IMR-90 (cell line): ENCODE measurements around the gene STX8. TPM values are rescaled to one million over a fixed set of nuclear protein-coding genes. Genes with fewer than 3 reads are reported as not detected.

Experiments
- ATAC-seq: fragments of 200-7000 bp; cut with Tn5 transposase; 2 replicates; pipeline ENCODE4 v1.9.1; 2020; ENCODE audit warnings: low read depth, mild to moderate bottlenecking, moderate library complexity
- BruUV-seq: library from RNA; stranded (reverse); fragments of 400-500 nt; replicated peaks from 2 replicates; lab custom pipeline; 2021; lab: Mats Ljungman, UMichigan
- CTCF ChIA-PET: fragments of 300-600 bp; formaldehyde crosslinking; extraction: SDS; loops from one replicate; lab custom pipeline; 2021; ENCODE audit warnings: antibody characterized with exemption; lab: Yijun Ruan, JAX
- POLR2A ChIA-PET: fragments of 300-600 bp; sonication (Branson Sonifier 250); formaldehyde crosslinking; loops from one replicate; lab custom pipeline; 2022; ENCODE audit warnings: antibody characterized with exemption; ENCODE audit not compliant: unreplicated experiment; lab: Charles Lee
- DNase-seq: peaks from one replicate; pipeline ENCODE4 v3.0.0; 2013
- H2AFZ ChIP-seq: replicated peaks from 2 replicates; pipeline ENCODE3; 2013; ENCODE audit warnings: low read length, mild to moderate bottlenecking; ENCODE audit not compliant: poor library complexity
- H2AK5ac ChIP-seq: 2 replicates; pipeline ENCODE4 v1.6.1; 2013; ENCODE audit warnings: low read depth, low read length, inconsistent platforms
- H2AK9ac ChIP-seq: replicated peaks from 2 replicates; pipeline ENCODE3; 2013; ENCODE audit warnings: mild to moderate bottlenecking, low read depth, low read length, moderate library complexity; ENCODE audit not compliant: poor library complexity
- H2BK120ac ChIP-seq: 2 replicates; pipeline ENCODE4 v1.6.1; 2013; ENCODE audit warnings: low read depth, low read length, inconsistent platforms
- H2BK15ac ChIP-seq: 3 replicates; pipeline ENCODE4 v1.6.1; 2013; ENCODE audit warnings: low read depth, low read length, inconsistent platforms
- H2BK20ac ChIP-seq: 2 replicates; pipeline ENCODE4 v1.6.1; 2013; ENCODE audit warnings: low read depth, mild to moderate bottlenecking, inconsistent platforms, low read length, moderate library complexity
- H2BK5ac ChIP-seq: 2 replicates; pipeline ENCODE4 v1.6.1; 2013; ENCODE audit warnings: mild to moderate bottlenecking, low read depth, low read length, inconsistent platforms; ENCODE audit not compliant: poor library complexity, severe bottlenecking
- H3K14ac ChIP-seq: replicated peaks from 2 replicates; pipeline ENCODE4 v1.6.1; 2013; ENCODE audit warnings: low read depth, low read length, inconsistent platforms
- H3K18ac ChIP-seq: 2 replicates; pipeline ENCODE4 v1.6.1; 2013; ENCODE audit warnings: low read depth, low read length, control low read depth
- H3K23ac ChIP-seq: 2 replicates; pipeline ENCODE4 v1.6.1; 2013; ENCODE audit warnings: low read depth, low read length, inconsistent platforms
- H3K27ac ChIP-seq: 2 replicates; pipeline ENCODE4 v1.5.1; 2013; ENCODE audit warnings: mild to moderate bottlenecking, control low read depth, low read length; ENCODE audit not compliant: insufficient read depth
- H3K27me3 ChIP-seq: 2 replicates; pipeline ENCODE4 v1.6.1; 2013; ENCODE audit warnings: low read length; ENCODE audit not compliant: control insufficient read depth, insufficient read depth
- H3K36me3 ChIP-seq: 2 replicates; pipeline ENCODE4 v1.6.1; 2013; ENCODE audit warnings: low read length, mixed read lengths; ENCODE audit not compliant: control insufficient read depth, insufficient read depth
- H3K4ac ChIP-seq: 2 replicates; pipeline ENCODE4 v1.6.1; 2013; ENCODE audit warnings: low read depth, low read length, inconsistent platforms
- H3K4me1 ChIP-seq: 2 replicates; pipeline ENCODE4 v1.6.1; 2013; ENCODE audit warnings: low read length, mixed read lengths; ENCODE audit not compliant: control insufficient read depth, insufficient read depth
- H3K4me2 ChIP-seq: 2 replicates; pipeline ENCODE4 v1.6.1; 2013; ENCODE audit warnings: low read depth, mild to moderate bottlenecking, control low read depth, low read length, moderate library complexity
- H3K4me3 ChIP-seq: 2 replicates; pipeline ENCODE4 v1.5.1; 2013; ENCODE audit warnings: low read depth, mild to moderate bottlenecking, control low read depth, low read length, moderate library complexity; ENCODE audit not compliant: insufficient read depth
- H3K56ac ChIP-seq: 2 replicates; pipeline ENCODE4 v1.6.1; 2013; ENCODE audit warnings: low read length, inconsistent platforms; ENCODE audit not compliant: insufficient read depth; ENCODE audit errors: extremely low read depth
- H3K79me1 ChIP-seq, 2 experiments: 2 replicates each; pipeline ENCODE4 v1.6.1; 2013; ENCODE audit warnings: low read length in 2 of 2, inconsistent platforms in 1 of 2, low read depth in 1 of 2
- H3K9ac ChIP-seq: 2 replicates; pipeline ENCODE4 v1.6.1; 2013; ENCODE audit warnings: low read depth, low read length, control low read depth
- H3K9me1 ChIP-seq: 2 replicates; pipeline ENCODE4 v1.6.1; 2013; ENCODE audit warnings: low read length, inconsistent platforms; ENCODE audit not compliant: insufficient read depth
- H3K9me3 ChIP-seq: 2 replicates; pipeline ENCODE4 v1.6.1; 2013; ENCODE audit warnings: low read length; ENCODE audit not compliant: control insufficient read depth, insufficient read depth
- H4K20me1 ChIP-seq: 2 replicates; pipeline ENCODE4 v1.6.1; 2013; ENCODE audit warnings: low read length, inconsistent platforms; ENCODE audit not compliant: insufficient read depth
- H4K5ac ChIP-seq: 2 replicates; pipeline ENCODE4 v1.6.1; 2013; ENCODE audit warnings: mild to moderate bottlenecking, low read depth, low read length, control low read depth
- H4K8ac ChIP-seq, 2 experiments: 2 replicates each; pipeline ENCODE4 v1.6.1; 2013; ENCODE audit warnings: low read depth in 2 of 2, low read length in 2 of 2, control low read depth in 1 of 2, inconsistent platforms in 1 of 2
- H4K91ac ChIP-seq: 2 replicates; pipeline ENCODE4 v1.6.1; 2013; ENCODE audit warnings: low read depth, low read length, inconsistent platforms; ENCODE audit not compliant: insufficient read depth
- CEBPB ChIP-seq: IDR thresholded peaks from 2 replicates; pipeline ENCODE4 v1.6.1; 2012; ENCODE audit warnings: low read depth, low read length, improper control_type of control experiment
- CHD1 ChIP-seq: IDR thresholded peaks from 2 replicates; pipeline ENCODE4 v1.6.1; 2012; ENCODE audit warnings: low read depth, low read length, improper control_type of control experiment
- FOS ChIP-seq: fragments of 150-350 bp; IDR thresholded peaks from 2 replicates; pipeline ENCODE4 v1.6.1; 2016; ENCODE audit warnings: low read depth, low read length
- MAFK ChIP-seq: IDR thresholded peaks from 2 replicates; pipeline ENCODE4 v1.6.1; 2012; ENCODE audit warnings: low read depth, low read length, improper control_type of control experiment
- MAZ ChIP-seq: IDR thresholded peaks from 2 replicates; pipeline ENCODE4 v1.6.1; 2012; ENCODE audit warnings: low read depth, mild to moderate bottlenecking, low read length, improper control_type of control experiment, moderate library complexity, borderline replicate concordance
- MXI1 ChIP-seq: IDR thresholded peaks from 2 replicates; pipeline ENCODE4 v1.6.1; 2012; ENCODE audit warnings: low read depth, mild to moderate bottlenecking, low read length, moderate library complexity, borderline replicate concordance
- POLR2A ChIP-seq: IDR thresholded peaks from 2 replicates; pipeline ENCODE4 v1.6.1; 2012; ENCODE audit warnings: mild to moderate bottlenecking, low read depth, low read length
- RAD21 ChIP-seq: IDR thresholded peaks from 2 replicates; pipeline ENCODE4 v1.6.1; 2012; ENCODE audit warnings: low read length, improper control_type of control experiment
- RCOR1 ChIP-seq: IDR thresholded peaks from 2 replicates; pipeline ENCODE4 v1.6.1; 2012; ENCODE audit warnings: mild to moderate bottlenecking, low read length, improper control_type of control experiment; ENCODE audit not compliant: insufficient replicate concordance
- RFX5 ChIP-seq: IDR thresholded peaks from 2 replicates; pipeline ENCODE4 v1.8.0; 2012; ENCODE audit warnings: low read depth, mild to moderate bottlenecking, low read length, moderate library complexity
- SMC3 ChIP-seq: fragments of 150-350 bp; IDR thresholded peaks from 2 replicates; pipeline ENCODE4 v1.6.1; 2016; ENCODE audit warnings: low read depth, mild to moderate bottlenecking, antibody characterized with exemption, low read length, moderate library complexity
- WGBS, 2 experiments: methylation state at CpG; one replicate each; pipeline versions ENCODE4 v1.1.5 to v1.1.7; 2013; ENCODE audit warnings: missing lambda C conversion rate in 2 of 2; ENCODE audit not compliant: insufficient read length in 1 of 2; ENCODE audit errors: extremely low coverage in 2 of 2; 5-methylcytosine and 5-hydroxymethylcytosine counted together
- dilution Hi-C: fragments of 300-500 bp; cut with HindIII; formaldehyde crosslinking; loops from one replicate; pipeline ENCODE4 v1.14.3; 2018; ENCODE audit warnings: low sequenced_read_pairs; ENCODE audit not compliant: unreplicated experiment
- in situ Hi-C: fragments of 300-500 bp; cut with MboI; formaldehyde crosslinking; loops from 3 replicates; pipeline ENCODE4 v1.14.3; 2019; ENCODE audit warnings: low sequenced_read_pairs, inconsistent platforms, mixed read lengths
- intact Hi-C: fragments of 100-400 bp; cut with micrococcal nuclease; formaldehyde crosslinking; loops from 2 replicates; pipeline ENCODE4 v1.10.0; 2022
- polyA plus RNA-seq, 3 experiments: library from polyadenylated mRNA; depleted of rRNA; stranded (reverse); fragments of >200 nt; gene quantifications; 2 replicates each; pipeline ENCODE4 v1.2.3, GENCODE V29; 2012; ENCODE audit warnings: low replicate concordance in 1 of 3
- total RNA-seq: library from RNA; depleted of rRNA; stranded (reverse); fragments of >200 nt; gene quantifications from 2 replicates; pipeline ENCODE4 v1.2.3, GENCODE V29; 2012
- TF ChIP-seq, protein P1 (sequence below): fragments of 150-350 bp; IDR thresholded peaks from 2 replicates; pipeline ENCODE4 v1.6.1; 2016; ENCODE audit warnings: low read depth, mild to moderate bottlenecking, low read length, moderate library complexity, borderline replicate concordance
- TF ChIP-seq, protein P2 (sequence below): fragments of 150-350 bp; IDR thresholded peaks from 2 replicates; pipeline ENCODE4 v1.6.1; 2017; ENCODE audit warnings: mild to moderate bottlenecking, antibody characterized with exemption, low read length, low read depth
- TF ChIP-seq, protein P3 (sequence below): conservative IDR thresholded peaks from 2 replicates; pipeline ENCODE4 v1.5.1; 2012; ENCODE audit warnings: mild to moderate bottlenecking, low read depth, low read length, improper control_type of control experiment

The STX8 gene
- total and polyA plus RNA-seq, 2 of the 4 experiments (the other 2 are of a cell fraction): 26.5 to 47.0 TPM

DNA sequence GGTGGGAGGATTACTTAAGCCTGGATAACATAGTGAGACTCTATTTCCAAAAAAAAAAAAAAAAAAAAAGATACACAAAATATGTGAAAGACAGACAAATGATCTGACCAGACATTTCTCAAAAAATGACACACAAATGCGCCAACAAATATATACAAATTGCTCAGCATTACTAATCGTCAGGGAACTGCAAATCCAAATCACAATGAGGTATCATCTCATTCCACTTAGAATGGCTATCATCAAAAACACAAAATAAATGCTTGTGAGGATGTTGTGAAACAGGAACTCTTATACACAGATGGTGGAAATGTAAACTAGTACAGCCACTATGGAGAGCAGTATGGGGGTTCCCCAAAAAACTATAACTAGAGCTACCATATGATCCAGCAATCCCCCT lies 62.4 kb downstream of the STX8 start:
- Histone ChIP-seq H4K91ac (no peak overlapping the region), H3K4me1 (no peaks in the 10 kb centered on the region), H3K4me3 (no peak overlapping the region), H3K9me3 (no peaks in the 10 kb centered on the region), H2AK9ac (no peak overlapping the region), H4K20me1 (0 out of 2 replicates have a peak, but pooled peaks cover 3% of the 10 kb centered on the region), H3K4ac (no peak overlapping the region), H3K23ac (no peak overlapping the region), H2AK5ac (no peak overlapping the region), H2BK20ac (no peak overlapping the region), H3K9ac (no peak overlapping the region), H2BK120ac (no peak overlapping the region), H3K36me3 (no peaks in the 10 kb centered on the region), H4K5ac (no peak overlapping the region), H2BK15ac (no peak overlapping the region), H3K9me1 (no peaks in the 10 kb centered on the region), H2BK5ac (no peak overlapping the region), H3K18ac (no peak overlapping the region), H4K8ac (no peak overlapping the region), H3K14ac (no peak overlapping the region), H3K56ac (no peak overlapping the region), H3K27me3 (no peaks in the 10 kb centered on the region), H3K27ac (no peak overlapping the region), H3K4me2 (no peak overlapping the region), H3K79me1 (no peaks in the 10 kb centered on the region), H2AFZ (no peak overlapping the region)
- in situ Hi-C loops (no loop called here), dilution Hi-C loops (loop anchor here (25.0 kb wide), 1 partner anchor 101 kb away; no protein-coding TSS in a partner anchor), intact Hi-C loops (loop anchor here (10.0 kb wide), 1 partner anchor 148 kb away; no protein-coding TSS in a partner anchor)
- WGBS, 2 experiments: no CpG with 5 or more reads among the region's 2 CpGs
- CTCF ChIA-PET: interaction anchor here (0.6 kb wide), 1 partner anchor 43 kb away, joined by 6 read pairs; no protein-coding TSS in a partner anchor
- TF ChIP-seq MAZ (no peak), RFX5 (no peak), RAD21 (no peak), CEBPB (no peak), RCOR1 (no peak), MXI1 (no peak), MAFK (no peak), POLR2A (no peak), CHD1 (no peak), FOS (no peak), SMC3 (no peak)
- TF ChIP-seq, protein P1, sequence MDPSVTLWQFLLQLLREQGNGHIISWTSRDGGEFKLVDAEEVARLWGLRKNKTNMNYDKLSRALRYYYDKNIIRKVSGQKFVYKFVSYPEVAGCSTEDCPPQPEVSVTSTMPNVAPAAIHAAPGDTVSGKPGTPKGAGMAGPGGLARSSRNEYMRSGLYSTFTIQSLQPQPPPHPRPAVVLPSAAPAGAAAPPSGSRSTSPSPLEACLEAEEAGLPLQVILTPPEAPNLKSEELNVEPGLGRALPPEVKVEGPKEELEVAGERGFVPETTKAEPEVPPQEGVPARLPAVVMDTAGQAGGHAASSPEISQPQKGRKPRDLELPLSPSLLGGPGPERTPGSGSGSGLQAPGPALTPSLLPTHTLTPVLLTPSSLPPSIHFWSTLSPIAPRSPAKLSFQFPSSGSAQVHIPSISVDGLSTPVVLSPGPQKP: no peak
- TF ChIP-seq, protein P2, sequence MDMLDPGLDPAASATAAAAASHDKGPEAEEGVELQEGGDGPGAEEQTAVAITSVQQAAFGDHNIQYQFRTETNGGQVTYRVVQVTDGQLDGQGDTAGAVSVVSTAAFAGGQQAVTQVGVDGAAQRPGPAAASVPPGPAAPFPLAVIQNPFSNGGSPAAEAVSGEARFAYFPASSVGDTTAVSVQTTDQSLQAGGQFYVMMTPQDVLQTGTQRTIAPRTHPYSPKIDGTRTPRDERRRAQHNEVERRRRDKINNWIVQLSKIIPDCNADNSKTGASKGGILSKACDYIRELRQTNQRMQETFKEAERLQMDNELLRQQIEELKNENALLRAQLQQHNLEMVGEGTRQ: no peak
- TF ChIP-seq, protein P3, sequence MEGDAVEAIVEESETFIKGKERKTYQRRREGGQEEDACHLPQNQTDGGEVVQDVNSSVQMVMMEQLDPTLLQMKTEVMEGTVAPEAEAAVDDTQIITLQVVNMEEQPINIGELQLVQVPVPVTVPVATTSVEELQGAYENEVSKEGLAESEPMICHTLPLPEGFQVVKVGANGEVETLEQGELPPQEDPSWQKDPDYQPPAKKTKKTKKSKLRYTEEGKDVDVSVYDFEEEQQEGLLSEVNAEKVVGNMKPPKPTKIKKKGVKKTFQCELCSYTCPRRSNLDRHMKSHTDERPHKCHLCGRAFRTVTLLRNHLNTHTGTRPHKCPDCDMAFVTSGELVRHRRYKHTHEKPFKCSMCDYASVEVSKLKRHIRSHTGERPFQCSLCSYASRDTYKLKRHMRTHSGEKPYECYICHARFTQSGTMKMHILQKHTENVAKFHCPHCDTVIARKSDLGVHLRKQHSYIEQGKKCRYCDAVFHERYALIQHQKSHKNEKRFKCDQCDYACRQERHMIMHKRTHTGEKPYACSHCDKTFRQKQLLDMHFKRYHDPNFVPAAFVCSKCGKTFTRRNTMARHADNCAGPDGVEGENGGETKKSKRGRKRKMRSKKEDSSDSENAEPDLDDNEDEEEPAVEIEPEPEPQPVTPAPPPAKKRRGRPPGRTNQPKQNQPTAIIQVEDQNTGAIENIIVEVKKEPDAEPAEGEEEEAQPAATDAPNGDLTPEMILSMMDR: no peak
- BruUV-seq: no TSS peak
- ATAC-seq (peak; percentile 11; the same call in 1 of the 2 replicates), DNase-seq (peak; percentile 22)
- POLR2A ChIA-PET: no interaction called here
